ENCODE data around the gene INTS1.

GRCh38 chr7:1494866-1495563, 9.2 kb downstream of the INTS1 start:
- TF ChIP-seq, protein P1, sequence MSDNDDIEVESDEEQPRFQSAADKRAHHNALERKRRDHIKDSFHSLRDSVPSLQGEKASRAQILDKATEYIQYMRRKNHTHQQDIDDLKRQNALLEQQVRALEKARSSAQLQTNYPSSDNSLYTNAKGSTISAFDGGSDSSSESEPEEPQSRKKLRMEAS (CRISPR knock-in tag; IDR thresholded peaks at IDR 0.05), result no peak
- TF ChIP-seq CTCF (IDR thresholded peaks at IDR 0.05) (no peak), NR1H2 (CRISPR knock-in tag; IDR thresholded peaks at IDR 0.05) (no peak), ZNF138 (CRISPR knock-in tag; conservative IDR thresholded peaks at IDR 0.05) (no peak), ELF4 (CRISPR knock-in tag; IDR thresholded peaks at IDR 0.05; ENCODE audit: low read depth) (no peak), ZBTB21 (CRISPR knock-in tag; IDR thresholded peaks at IDR 0.05; ENCODE audit: borderline replicate concordance) (no peak), TEAD4 (CRISPR knock-in tag; IDR thresholded peaks at IDR 0.05) (no peak), HMGXB4 (CRISPR knock-in tag; IDR thresholded peaks at IDR 0.05) (no peak)
